ENCODE results near the gene ZNF526. TPM values are rescaled to one million over a fixed set of nuclear protein-coding genes. Genes with fewer than 3 reads are reported as not detected.
"Not testable (repeated sequence)": the region's sequence is repeated elsewhere in the genome, so short reads cannot be mapped to it uniquely, and the experiment has no call there.

Gene ZNF526
- total RNA-seq, 2 donors from 2014 or later, result 7.9 to 10.3 TPM

GRCh38 chr19:42255766-42256745 lies 35.9 kb downstream of the ZNF526 start:
- Histone ChIP-seq H3K4me1 (ENCODE audit: control insufficient read depth in 1 of 2, low read depth in 2 of 2) (peaks cover 20 to 28% of the 10 kb centered on the region in 2 donors), H3K9me3 (no peaks in the 10 kb centered on the region), H3K27me3 (replicated peaks; ENCODE audit: insufficient read depth) (no peaks in the 10 kb centered on the region), H3K36me3 (no peaks in the 10 kb centered on the region), H3K27ac (peak overlapping the region; percentile 78 to 99), H3K4me3 (peak overlapping the region; percentile 99)
- no peak for DNase-seq (ENCODE audit: low spot score)
- ATAC-seq (ENCODE audit: insufficient number of reproducible peaks, low FRiP score, low read depth), result no peak
- TF ChIP-seq CTCF (IDR thresholded peaks at IDR 0.05), result no peak

- H3K36me3 ChIP-seq; H3K9me3 ChIP-seq; DNase-seq (ENCODE audit: low spot score); H3K27ac ChIP-seq; ATAC-seq (ENCODE audit: insufficient number of reproducible peaks, low FRiP score, low read depth); H3K27me3 ChIP-seq (replicated peaks; ENCODE audit: insufficient read depth); H3K4me3 ChIP-seq: not testable (repeated sequence)
- H3K4me1 ChIP-seq (ENCODE audit: control insufficient read depth in 1 of 2, low read depth in 2 of 2), result peaks cover 4 to 12% of the 10 kb centered on the region in 2 donors
Measured at GRCh38 chr19:42257842-42258241, 37.7 kb downstream of the ZNF526 start.

- H3K4me1 ChIP-seq (ENCODE audit: control insufficient read depth in 1 of 2, low read depth in 2 of 2), result no peaks in the 10 kb centered on the region
- TF ChIP-seq CTCF (IDR thresholded peaks at IDR 0.05), result no peak
- H3K27me3 ChIP-seq (replicated peaks; ENCODE audit: insufficient read depth), result no peaks in the 10 kb centered on the region
- no peaks in the 10 kb centered on the region for H3K36me3 ChIP-seq
- no peak overlapping the region for H3K4me3 ChIP-seq
- no peak overlapping the region for H3K27ac ChIP-seq
- ATAC-seq (ENCODE audit: insufficient number of reproducible peaks, low FRiP score, low read depth) (no peak), DNase-seq (ENCODE audit: low spot score) (no peak)
- H3K9me3 ChIP-seq, result no peaks in the 10 kb centered on the region
Measured at GRCh38 chr19:42261763-42262162, 41.7 kb downstream of the ZNF526 start.

GRCh38 chr19:42266105-42266504 lies 46.0 kb downstream of the ZNF526 start:
- not testable (repeated sequence) for H3K27ac ChIP-seq; DNase-seq (ENCODE audit: low spot score); H3K27me3 ChIP-seq (replicated peaks; ENCODE audit: insufficient read depth); H3K36me3 ChIP-seq; H3K4me3 ChIP-seq; ATAC-seq (ENCODE audit: insufficient number of reproducible peaks, low FRiP score, low read depth); H3K9me3 ChIP-seq
- H3K4me1 ChIP-seq (ENCODE audit: control insufficient read depth in 1 of 2, low read depth in 2 of 2), result peaks cover 12 to 21% of the 10 kb centered on the region in 2 donors

- H3K4me1 ChIP-seq (ENCODE audit: control insufficient read depth in 1 of 2, low read depth in 2 of 2), result peaks cover 17 to 31% of the 10 kb centered on the region in 2 donors
- H3K27ac ChIP-seq; H3K4me3 ChIP-seq; H3K36me3 ChIP-seq; H3K27me3 ChIP-seq (replicated peaks; ENCODE audit: insufficient read depth); ATAC-seq (ENCODE audit: insufficient number of reproducible peaks, low FRiP score, low read depth); H3K9me3 ChIP-seq; DNase-seq (ENCODE audit: low spot score): not testable (repeated sequence)
Measured at GRCh38 chr19:42266928-42267603, 47.0 kb downstream of the ZNF526 start.

GRCh38 chr19:42267644-42268141 lies 47.6 kb downstream of the ZNF526 start:
- no peak for TF ChIP-seq CTCF (IDR thresholded peaks at IDR 0.05)
- Histone ChIP-seq H3K4me1 (ENCODE audit: control insufficient read depth in 1 of 2, low read depth in 2 of 2) (peaks cover 17 to 37% of the 10 kb centered on the region in 2 donors), H3K36me3 (peaks cover 2% of the 10 kb centered on the region), H3K27ac (peak overlapping the region; percentile 86 to 88), H3K9me3 (no peaks in the 10 kb centered on the region), H3K4me3 (peak overlapping the region; percentile 71), H3K27me3 (replicated peaks; ENCODE audit: insufficient read depth) (no peaks in the 10 kb centered on the region)
- no peak for ATAC-seq (ENCODE audit: insufficient number of reproducible peaks, low FRiP score, low read depth)
- DNase-seq (ENCODE audit: low spot score), result no peak
